SU-DHL-6 (cell line): Measurements from ENCODE around the gene EXOSC10.

Experiments
- H2AFZ ChIP-seq: fragments of 200-600 bp; sonication (generic); 2 replicates; pipeline ENCODE4 v1.6.1; 2014; ENCODE audit warnings: low read depth, mild to moderate bottlenecking, moderate library complexity, mixed read lengths, antibody characterized with exemption, low read length; ENCODE audit not compliant: severe bottlenecking
- H3F3A ChIP-seq: fragments of 200-600 bp; shearing (Covaris generic); 2 replicates; pipeline ENCODE4 v1.6.0; 2016; ENCODE audit warnings: antibody characterized with exemption, mild to moderate bottlenecking; ENCODE audit not compliant: insufficient read depth
- H3K27ac ChIP-seq: fragments of 200-600 bp; sonication (generic); 2 replicates; pipeline ENCODE4 v1.5.1; 2016; ENCODE audit warnings: low read depth, mild to moderate bottlenecking, low read length, moderate library complexity, mixed read lengths
- H3K27me3 ChIP-seq: fragments of 200-600 bp; sonication (generic), shearing (Covaris generic); 2 replicates; pipeline ENCODE4 v1.6.0; 2014; ENCODE audit warnings: mild to moderate bottlenecking, low read length
- H3K36me3 ChIP-seq: fragments of 200-600 bp; sonication (generic); 2 replicates; pipeline ENCODE4 v1.6.1; 2014; ENCODE audit warnings: mild to moderate bottlenecking, low read length, mixed read lengths
- H3K4me2 ChIP-seq: fragments of 300-600, 200-600 bp; shearing (Covaris generic), sonication (generic); 2 replicates; pipeline ENCODE4 v1.6.0; 2014; ENCODE audit warnings: low read length, low read depth, mild to moderate bottlenecking; ENCODE audit not compliant: poor library complexity, severe bottlenecking
- H3K4me3 ChIP-seq: fragments of 200-600 bp; sonication (generic); 2 replicates; pipeline ENCODE4 v1.5.1; 2014; ENCODE audit warnings: antibody characterized with exemption, low read length, mild to moderate bottlenecking, mixed read lengths; ENCODE audit not compliant: insufficient read depth, poor library complexity, severe bottlenecking
- H3K79me2 ChIP-seq: fragments of 200-600 bp; sonication (generic); 2 replicates; pipeline ENCODE4 v1.6.1; 2014; ENCODE audit warnings: mild to moderate bottlenecking, low read length, moderate library complexity; ENCODE audit not compliant: insufficient read depth
- H3K9ac ChIP-seq: fragments of 200-600 bp; sonication (generic); 2 replicates; pipeline ENCODE4 v1.7.0; 2014; ENCODE audit warnings: mild to moderate bottlenecking, low read length
- H3K9me2 ChIP-seq: fragments of 200-600 bp; sonication (generic); replicated peaks from 2 replicates; pipeline ENCODE4 v1.6.1; 2014; ENCODE audit warnings: low read length; ENCODE audit not compliant: insufficient read depth
- H3K9me3 ChIP-seq: fragments of 200-600 bp; sonication (generic); 2 replicates; pipeline ENCODE4 v1.6.1; 2014; ENCODE audit warnings: low read length, mixed read lengths; ENCODE audit not compliant: insufficient read depth
- H4K20me1 ChIP-seq: fragments of 200-600 bp; sonication (generic); 2 replicates; pipeline ENCODE4 v1.6.1; 2014; ENCODE audit warnings: low read depth, mild to moderate bottlenecking, antibody characterized with exemption, low read length, moderate library complexity, mixed read lengths
- EZH2phosphoT487 ChIP-seq: fragments of 200-600 bp; sonication (generic), shearing (Covaris generic); conservative IDR thresholded peaks from 2 replicates; pipeline ENCODE4 v1.6.1; 2018; ENCODE audit warnings: mild to moderate bottlenecking, antibody characterized with exemption, low read length, moderate library complexity, mixed read lengths
- TF ChIP-seq, protein P1 (sequence below): fragments of 200-600 bp; sonication (generic); IDR thresholded peaks from one replicate; pipeline ENCODE4 v1.5.1; 2017; ENCODE audit warnings: antibody characterized with exemption, mild to moderate bottlenecking, low read length, moderate library complexity; ENCODE audit not compliant: insufficient read depth, poor library complexity, severe bottlenecking

The EXOSC10 gene

GRCh38 chr1:11099310-11100148 is at the start of gene EXOSC10:
EXOSC10 (minus strand) TSS chr1:11099869; CDS start chr1:11099831, 38 bp downstream.
- H3K36me3 ChIP-seq: peaks cover 6% of the 10 kb centered on the region; the same call in 1 of the 2 replicates
- TF ChIP-seq EZH2phosphoT487: no peak
- TF ChIP-seq, protein P1, sequence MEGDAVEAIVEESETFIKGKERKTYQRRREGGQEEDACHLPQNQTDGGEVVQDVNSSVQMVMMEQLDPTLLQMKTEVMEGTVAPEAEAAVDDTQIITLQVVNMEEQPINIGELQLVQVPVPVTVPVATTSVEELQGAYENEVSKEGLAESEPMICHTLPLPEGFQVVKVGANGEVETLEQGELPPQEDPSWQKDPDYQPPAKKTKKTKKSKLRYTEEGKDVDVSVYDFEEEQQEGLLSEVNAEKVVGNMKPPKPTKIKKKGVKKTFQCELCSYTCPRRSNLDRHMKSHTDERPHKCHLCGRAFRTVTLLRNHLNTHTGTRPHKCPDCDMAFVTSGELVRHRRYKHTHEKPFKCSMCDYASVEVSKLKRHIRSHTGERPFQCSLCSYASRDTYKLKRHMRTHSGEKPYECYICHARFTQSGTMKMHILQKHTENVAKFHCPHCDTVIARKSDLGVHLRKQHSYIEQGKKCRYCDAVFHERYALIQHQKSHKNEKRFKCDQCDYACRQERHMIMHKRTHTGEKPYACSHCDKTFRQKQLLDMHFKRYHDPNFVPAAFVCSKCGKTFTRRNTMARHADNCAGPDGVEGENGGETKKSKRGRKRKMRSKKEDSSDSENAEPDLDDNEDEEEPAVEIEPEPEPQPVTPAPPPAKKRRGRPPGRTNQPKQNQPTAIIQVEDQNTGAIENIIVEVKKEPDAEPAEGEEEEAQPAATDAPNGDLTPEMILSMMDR: no peak
- no peaks in the 10 kb centered on the region for H3K9me2 ChIP-seq
- H3K79me2 ChIP-seq: peaks cover 19% of the 10 kb centered on the region
- H3K9ac ChIP-seq: peak within 1 kb of the TSS; percentile 98
- H3K27ac ChIP-seq: peak within 1 kb of the TSS; percentile 66
- no peaks in the 10 kb centered on the region for H3K27me3 ChIP-seq
- peak within 1 kb of the TSS; percentile 92 for H3K4me2 ChIP-seq
- H3K9me3 ChIP-seq: no peaks in the 10 kb centered on the region
- H3F3A ChIP-seq: peaks cover 5% of the 10 kb centered on the region; the same call in 1 of the 2 replicates
- H2AFZ ChIP-seq: peak within 1 kb of the TSS; percentile 96
- H4K20me1 ChIP-seq: no peaks in the 10 kb centered on the region
- H3K4me3 ChIP-seq: peak within 1 kb of the TSS; percentile 87

GRCh38 chr1:11147197-11147770 is 47.6 kb upstream of the EXOSC10 start:
- TF ChIP-seq, protein P1: no peak
- no peak for TF ChIP-seq EZH2phosphoT487
- H3K27me3 ChIP-seq: no peaks in the 10 kb centered on the region
- H3K4me3 ChIP-seq: no peak overlapping the region
- H3K36me3 ChIP-seq: peaks cover 4% of the 10 kb centered on the region; the same call in 1 of the 2 replicates
- H3K4me2 ChIP-seq: no peak overlapping the region
- H3K9ac ChIP-seq: no peak overlapping the region
- H3K9me2 ChIP-seq: no peaks in the 10 kb centered on the region
- no peak overlapping the region for H2AFZ ChIP-seq
- no peaks in the 10 kb centered on the region for H4K20me1 ChIP-seq
- H3F3A ChIP-seq: no peaks in the 10 kb centered on the region
- no peak overlapping the region for H3K27ac ChIP-seq
- no peaks in the 10 kb centered on the region for H3K9me3 ChIP-seq
- H3K79me2 ChIP-seq: no peaks in the 10 kb centered on the region

DNA sequence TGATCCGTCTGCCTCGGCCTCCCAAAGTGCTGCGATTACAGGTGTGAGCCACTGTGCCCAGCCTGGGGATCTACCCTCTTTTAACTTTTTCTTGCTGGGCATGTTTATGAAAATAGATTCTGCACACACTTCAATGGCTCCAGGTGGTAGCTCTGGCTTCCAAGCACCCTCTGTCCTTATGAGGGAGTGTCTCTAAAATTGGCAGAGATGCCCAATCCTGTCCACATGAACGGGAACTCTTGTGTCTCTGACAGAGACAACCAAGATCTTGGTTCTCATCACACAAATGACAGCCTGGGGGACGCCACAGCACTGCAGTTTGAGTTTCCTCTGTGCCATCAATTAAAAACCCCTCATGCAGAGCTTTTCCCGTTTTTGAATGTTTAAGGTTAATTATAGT is 46.1 kb upstream of the EXOSC10 start:
- H3K9me2 ChIP-seq: no peaks in the 10 kb centered on the region
- TF ChIP-seq, protein P1: no peak
- TF ChIP-seq EZH2phosphoT487: no peak
- H3K9me3 ChIP-seq: no peaks in the 10 kb centered on the region
- no peak overlapping the region for H3K9ac ChIP-seq
- H3K27ac ChIP-seq: no peak overlapping the region
- no peaks in the 10 kb centered on the region for H4K20me1 ChIP-seq
- no peaks in the 10 kb centered on the region for H3K27me3 ChIP-seq
- H3K79me2 ChIP-seq: no peaks in the 10 kb centered on the region
- no peak overlapping the region for H3K4me3 ChIP-seq
- H2AFZ ChIP-seq: no peak overlapping the region
- peaks cover 4% of the 10 kb centered on the region; the same call in 1 of the 2 replicates for H3K36me3 ChIP-seq
- H3F3A ChIP-seq: no peaks in the 10 kb centered on the region
- H3K4me2 ChIP-seq: no peak overlapping the region
